K562 (cell line): ENCODE data around the gene LHX5. TPM values are rescaled to one million over a fixed set of nuclear protein-coding genes. Genes with fewer than 3 reads are reported as not detected.

ENCODE experiments used
- ARNT ChIP-seq, 2 experiments: fragments of 450-650 bp; IDR thresholded peaks; 2 replicates each; pipeline ENCODE4 v1.6.1; 2016; ENCODE audit warnings: mild to moderate bottlenecking in 1 of 2
- ATF1 ChIP-seq, 2 experiments: fragments of 450-650 bp in 1 of 2; IDR thresholded peaks; 2 replicates each; pipeline ENCODE4 v1.6.1; 2016; ENCODE audit warnings: missing compliant biosample characterization in 1 of 2, missing genetic modification characterization in 1 of 2
- FOXA3 ChIP-seq, 2 experiments: fragments of 450-650 bp in 1 of 2; sonication (generic) in 1 of 2; formaldehyde crosslinking; IDR thresholded peaks in 1 of 2; conservative IDR thresholded peaks in 1 of 2; 2 replicates each; pipeline versions ENCODE4 v1.4.0 to v1.8.0; 2020 to 2022; ENCODE audit warnings: mild to moderate bottlenecking in 2 of 2, missing genetic modification reagents in 1 of 2
- KDM2B ChIP-seq: fragments of 250-450 bp; sonication (Bioruptor Pico); IDR thresholded peaks from 2 replicates; pipeline ENCODE4 v1.8.0; 2021; ENCODE audit warnings: mild to moderate bottlenecking, moderate library complexity
- MEIS2 ChIP-seq: fragments of 450-650 bp; IDR thresholded peaks from 2 replicates; pipeline ENCODE4 v1.6.1; 2014; ENCODE audit warnings: mild to moderate bottlenecking; ENCODE audit not compliant: partially characterized antibody
- ZNF197 ChIP-seq: fragments of 200-800 bp; sonication (Bioruptor generic); IDR thresholded peaks from 2 replicates; pipeline ENCODE4 v1.6.1; 2016; ENCODE audit warnings: low read depth, missing genetic modification characterization, missing compliant biosample characterization
- ZNF431 ChIP-seq: sonication (generic); formaldehyde crosslinking; IDR thresholded peaks from 2 replicates; pipeline ENCODE4 v1.8.0; 2022; ENCODE audit warnings: mild to moderate bottlenecking, missing genetic modification reagents
- ZNF583 ChIP-seq: fragments of 250-450 bp; sonication (Bioruptor Pico); IDR thresholded peaks from 2 replicates; pipeline ENCODE4 v1.4.0; 2020
- polyA plus RNA-seq, 8 experiments: library from polyadenylated mRNA; depleted of rRNA in 4 of 8; stranded (reverse) in 5 of 8; unstranded in 3 of 8; fragments of >200 nt; fragmentation: Nextera tagmentation in 2 of 8; fragmentation: Illumina TruSeq in 1 of 8; extraction: Ambion mirVana in 2 of 8; extraction: Trizol in 1 of 8; gene quantifications; 2 replicates each; pipeline versions ENCODE4 v1.2.1 to v1.2.3, GENCODE V29; 2011 to 2014; ENCODE audit warnings: inconsistent platforms in 1 of 8, missing spikeins in 1 of 8
- total RNA-seq, 7 experiments: library from RNA; depleted of rRNA in 6 of 7; stranded (reverse); fragments of >200 nt in 6 of 7; fragmentation: Illumina TruSeq in 2 of 7; extraction: Trizol in 2 of 7; gene quantifications; 2 replicates each; pipeline versions ENCODE4 v1.2.1 to v1.2.3, GENCODE V29; 2011 to 2021; ENCODE audit warnings: low replicate concordance in 1 of 7
- TF ChIP-seq, protein P1 (sequence below): fragments of 250-450 bp; sonication (Bioruptor Pico); IDR thresholded peaks from 2 replicates; pipeline ENCODE4 v1.5.1; 2021; ENCODE audit warnings: mild to moderate bottlenecking
- TF ChIP-seq, protein P2 (sequence below): fragments of 450-650 bp; IDR thresholded peaks from 2 replicates; pipeline ENCODE4 v1.6.1; 2017; ENCODE audit warnings: mild to moderate bottlenecking, moderate library complexity

The LHX5 gene
- total and polyA plus RNA-seq, 9 of the 15 experiments (the other 6 are each of a cell fraction or from before 2014, with no cell fraction given), result 0.04 to 0.17 (median 0.05) TPM; not detected in 6

DNA sequence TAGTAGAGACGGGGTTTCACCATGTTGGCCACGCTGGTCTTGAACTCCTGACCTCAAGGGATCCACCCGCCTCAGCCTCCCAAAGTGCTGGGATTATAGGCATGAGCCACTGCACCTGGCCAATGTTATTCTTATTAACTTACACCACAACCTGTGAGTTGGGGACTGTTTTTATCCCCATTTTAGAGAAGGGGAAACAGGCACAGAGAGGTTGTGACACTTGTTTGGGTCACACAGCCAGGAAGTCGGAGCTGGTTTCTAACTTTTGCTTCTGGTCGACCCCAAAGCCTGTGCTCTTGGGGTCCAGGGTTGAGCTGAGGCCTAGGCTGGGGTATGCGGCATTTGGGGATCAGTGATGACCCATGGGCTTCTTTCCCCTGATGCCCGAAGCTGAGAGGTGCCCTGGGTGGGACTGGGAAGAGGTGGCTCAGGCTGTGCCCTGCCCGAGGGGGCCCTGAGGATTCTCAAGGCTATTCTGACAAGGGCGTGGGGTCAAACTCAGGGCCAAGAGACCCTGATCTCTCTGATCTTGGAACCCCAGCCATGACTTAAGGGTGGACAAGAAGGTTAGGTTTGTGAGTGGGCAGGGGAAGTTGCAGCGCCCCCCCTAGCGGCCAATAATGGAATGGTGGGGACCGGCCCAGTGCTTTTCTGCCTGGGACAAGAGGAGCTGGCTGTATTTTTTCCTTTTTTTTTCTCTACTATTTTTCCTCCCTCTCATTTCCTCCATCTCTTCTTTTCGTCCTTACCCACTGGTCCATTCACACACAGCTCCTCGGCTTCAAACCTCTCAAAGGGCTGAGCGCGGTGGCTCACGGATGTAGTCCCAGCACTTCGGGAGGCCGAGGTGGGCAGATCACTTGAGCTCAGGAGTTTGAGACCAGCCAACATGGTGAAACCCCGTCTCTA lies 46.5 kb downstream of the LHX5 start (continued):
- TF ChIP-seq, protein P1, sequence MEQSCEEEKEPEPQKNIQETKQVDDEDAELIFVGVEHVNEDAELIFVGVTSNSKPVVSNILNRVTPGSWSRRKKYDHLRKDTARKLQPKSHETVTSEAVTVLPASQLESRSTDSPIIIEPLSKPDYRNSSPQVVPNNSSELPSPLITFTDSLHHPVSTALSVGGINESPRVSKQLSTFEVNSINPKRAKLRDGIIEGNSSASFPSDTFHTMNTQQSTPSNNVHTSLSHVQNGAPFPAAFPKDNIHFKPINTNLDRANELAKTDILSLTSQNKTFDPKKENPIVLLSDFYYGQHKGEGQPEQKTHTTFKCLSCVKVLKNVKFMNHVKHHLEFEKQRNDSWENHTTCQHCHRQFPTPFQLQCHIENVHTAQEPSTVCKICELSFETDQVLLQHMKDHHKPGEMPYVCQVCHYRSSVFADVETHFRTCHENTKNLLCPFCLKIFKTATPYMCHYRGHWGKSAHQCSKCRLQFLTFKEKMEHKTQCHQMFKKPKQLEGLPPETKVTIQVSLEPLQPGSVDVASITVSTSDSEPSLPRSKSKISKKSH, result no peak
- no peak for TF ChIP-seq ZNF431 (CRISPR knock-in tag)
- TF ChIP-seq ARNT (IDR thresholded peaks at IDR 0.05), result no peak; a peak in 1 of 4 replicates
- TF ChIP-seq ZNF583, result no peak
- TF ChIP-seq ATF1 (CRISPR knock-in tag; IDR thresholded peaks at IDR 0.05), result no peak
- no peak for TF ChIP-seq ATF1 (tag; IDR thresholded peaks at IDR 0.05)
- TF ChIP-seq FOXA3 (CRISPR knock-in tag; conservative IDR thresholded peaks at IDR 0.05 in 1 of 2, IDR thresholded peaks at IDR 0.05 in 1 of 2), result no peak
- no peak for TF ChIP-seq ZNF197 (CRISPR knock-in tag)
- TF ChIP-seq, protein P2, sequence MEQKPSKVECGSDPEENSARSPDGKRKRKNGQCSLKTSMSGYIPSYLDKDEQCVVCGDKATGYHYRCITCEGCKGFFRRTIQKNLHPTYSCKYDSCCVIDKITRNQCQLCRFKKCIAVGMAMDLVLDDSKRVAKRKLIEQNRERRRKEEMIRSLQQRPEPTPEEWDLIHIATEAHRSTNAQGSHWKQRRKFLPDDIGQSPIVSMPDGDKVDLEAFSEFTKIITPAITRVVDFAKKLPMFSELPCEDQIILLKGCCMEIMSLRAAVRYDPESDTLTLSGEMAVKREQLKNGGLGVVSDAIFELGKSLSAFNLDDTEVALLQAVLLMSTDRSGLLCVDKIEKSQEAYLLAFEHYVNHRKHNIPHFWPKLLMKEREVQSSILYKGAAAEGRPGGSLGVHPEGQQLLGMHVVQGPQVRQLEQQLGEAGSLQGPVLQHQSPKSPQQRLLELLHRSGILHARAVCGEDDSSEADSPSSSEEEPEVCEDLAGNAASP, result no peak
- no peak for TF ChIP-seq MEIS2
- TF ChIP-seq KDM2B, result no peak
